Measurements from ENCODE around the gene C6orf89.

C6orf89 gene

DNA sequence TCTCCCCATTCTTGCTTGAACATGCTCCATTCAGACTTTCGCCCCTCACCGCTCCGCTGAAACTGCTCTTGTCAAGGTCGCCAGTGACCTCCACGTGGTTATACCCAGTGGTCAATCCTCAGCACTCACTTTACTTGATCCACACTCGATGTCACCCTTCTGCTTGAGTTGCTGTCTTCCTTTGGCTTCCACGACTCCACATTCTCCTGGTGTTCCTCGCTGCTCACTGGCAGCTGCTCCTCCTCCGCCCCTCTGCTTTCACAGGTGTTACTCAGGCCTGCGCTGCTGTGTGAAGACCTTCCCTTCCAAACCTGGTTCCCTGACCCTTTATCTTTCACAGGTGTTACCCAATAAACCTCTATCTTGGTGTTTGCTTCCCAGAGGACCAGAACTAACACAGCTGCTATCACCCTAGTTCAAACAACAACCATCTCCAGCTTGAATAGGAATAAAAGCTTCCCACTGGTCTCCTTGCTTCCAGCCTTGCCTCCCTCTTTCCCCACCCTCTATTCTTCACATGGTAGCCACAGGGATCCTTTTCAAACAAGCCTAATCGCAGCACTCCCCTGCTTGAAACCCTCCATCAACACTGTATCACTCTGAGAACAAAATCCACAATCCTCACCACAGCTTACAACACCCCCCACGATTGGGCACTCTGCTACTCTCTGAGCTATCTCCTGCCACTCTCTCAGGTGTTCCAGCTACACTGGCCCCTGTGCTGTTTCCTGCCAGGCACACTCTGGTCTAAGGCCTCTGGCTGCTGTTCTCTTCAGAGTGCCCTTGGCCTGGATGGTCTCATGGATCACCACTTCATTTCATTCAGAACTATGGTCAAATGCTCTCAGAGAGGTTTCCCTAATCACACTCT lies 21.8 kb upstream of the C6orf89 start:
- peaks cover 28% of the 10 kb centered on the region for H3K4me1 Mint-ChIP-seq (ENCODE audit: low read depth)
- H3K9me3 Mint-ChIP-seq = no peaks in the 10 kb centered on the region

DNA sequence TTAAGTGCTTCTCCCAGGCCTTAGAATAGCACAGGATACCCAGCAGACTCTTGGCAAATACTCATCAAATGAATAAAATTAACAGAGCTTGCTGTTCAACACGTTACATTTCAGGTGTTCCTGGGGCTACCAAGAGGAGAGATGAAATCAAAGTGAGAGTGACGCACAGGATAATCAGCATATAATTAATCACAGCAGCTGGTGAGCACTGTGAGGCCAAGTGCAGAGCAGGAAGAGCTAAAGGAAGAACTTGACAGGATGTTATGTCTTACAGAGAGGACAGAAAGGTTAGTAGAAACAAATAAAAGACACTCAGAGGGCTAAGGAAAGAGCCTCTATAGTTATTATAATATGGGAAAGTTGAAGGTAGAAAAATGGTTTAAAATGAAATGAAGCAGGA lies 19.9 kb upstream of the C6orf89 start:
- H3K4me3 Mint-ChIP-seq = no peak overlapping the region
- H3K9me3 Mint-ChIP-seq = no peaks in the 10 kb centered on the region
- H3K27ac Mint-ChIP-seq = peak overlapping the region; percentile 12
- peaks cover 44% of the 10 kb centered on the region for H3K36me3 Mint-ChIP-seq (ENCODE audit: low read depth)
- peaks cover 37% of the 10 kb centered on the region for H3K4me1 Mint-ChIP-seq (ENCODE audit: low read depth)
- no peaks in the 10 kb centered on the region for H3K27me3 Mint-ChIP-seq (ENCODE audit: low read depth)

More for the DNA sequence above, 21.8 kb upstream of the C6orf89 start:
- peaks cover 31% of the 10 kb centered on the region for H3K36me3 Mint-ChIP-seq (ENCODE audit: low read depth)
- H3K4me3 Mint-ChIP-seq = no peak overlapping the region
- no peak overlapping the region for H3K27ac Mint-ChIP-seq
- H3K27me3 Mint-ChIP-seq (ENCODE audit: low read depth) = no peaks in the 10 kb centered on the region

DNA sequence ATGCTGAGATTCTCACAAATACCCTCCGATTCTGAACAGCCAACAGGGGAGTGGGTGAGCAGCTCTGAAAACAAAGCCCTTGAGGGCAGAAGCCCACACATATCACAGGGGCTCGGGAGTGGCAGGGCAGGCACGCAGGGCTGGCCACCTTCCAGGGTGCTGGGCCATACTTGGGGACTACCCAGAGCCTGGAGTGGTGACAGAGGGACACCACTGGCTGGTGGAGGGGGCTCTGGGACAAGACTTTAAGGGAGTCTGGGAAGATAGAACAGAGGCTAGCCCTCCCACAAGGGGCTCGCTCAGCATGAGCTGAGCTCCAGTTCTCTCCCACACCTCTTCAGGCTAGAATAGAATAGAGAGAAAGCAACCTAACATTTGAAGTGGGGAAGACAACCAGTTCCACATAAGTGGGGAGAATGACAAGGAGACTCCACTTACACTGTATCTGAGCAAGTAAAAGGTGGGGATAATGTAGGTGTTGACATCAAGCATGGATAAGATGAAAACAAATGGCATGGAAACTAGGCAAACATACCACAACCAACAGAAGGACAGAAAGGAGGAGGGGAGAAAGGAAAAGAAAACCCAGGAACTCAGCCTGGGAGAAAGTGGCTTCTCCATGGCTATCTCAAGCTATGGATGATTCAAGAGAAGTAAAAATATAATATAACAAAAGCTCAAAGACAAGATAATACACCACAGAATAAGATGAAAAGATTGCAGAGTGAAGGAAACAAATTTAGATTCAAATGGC lies 18.1 kb upstream of the C6orf89 start:
- Mint-ChIP-seq H3K4me1 (ENCODE audit: low read depth) (peaks cover 42% of the 10 kb centered on the region), H3K36me3 (ENCODE audit: low read depth) (peaks cover 49% of the 10 kb centered on the region), H3K4me3 (no peak overlapping the region), H3K9me3 (no peaks in the 10 kb centered on the region), H3K27ac (no peak overlapping the region), H3K27me3 (ENCODE audit: low read depth) (no peaks in the 10 kb centered on the region)

DNA sequence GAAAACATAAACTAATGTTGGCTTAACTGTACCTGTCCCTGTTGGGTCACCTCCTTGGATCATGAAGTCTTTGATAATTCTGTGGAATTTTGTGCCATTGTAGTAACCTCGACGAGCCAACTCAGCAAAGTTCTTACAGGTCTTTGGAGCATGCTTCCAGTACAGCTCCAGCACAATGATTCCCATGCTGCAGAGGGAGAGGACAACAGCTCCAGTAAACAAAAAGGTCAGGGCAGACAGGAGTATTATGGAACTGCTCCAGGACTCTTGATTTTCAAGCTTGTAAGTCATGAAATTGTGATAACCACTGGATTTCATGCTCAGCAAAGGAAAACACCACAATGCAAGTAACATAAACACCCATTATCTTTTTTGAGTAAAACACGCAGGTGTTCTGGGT lies 14.1 kb upstream of the C6orf89 start:
- no peak overlapping the region for H3K4me3 Mint-ChIP-seq
- no peaks in the 10 kb centered on the region for H3K27me3 Mint-ChIP-seq (ENCODE audit: low read depth)
- peaks cover 42% of the 10 kb centered on the region for H3K4me1 Mint-ChIP-seq (ENCODE audit: low read depth)
- no peaks in the 10 kb centered on the region for H3K9me3 Mint-ChIP-seq
- H3K36me3 Mint-ChIP-seq (ENCODE audit: low read depth) = peaks cover 30% of the 10 kb centered on the region
- H3K27ac Mint-ChIP-seq = no peak overlapping the region

DNA sequence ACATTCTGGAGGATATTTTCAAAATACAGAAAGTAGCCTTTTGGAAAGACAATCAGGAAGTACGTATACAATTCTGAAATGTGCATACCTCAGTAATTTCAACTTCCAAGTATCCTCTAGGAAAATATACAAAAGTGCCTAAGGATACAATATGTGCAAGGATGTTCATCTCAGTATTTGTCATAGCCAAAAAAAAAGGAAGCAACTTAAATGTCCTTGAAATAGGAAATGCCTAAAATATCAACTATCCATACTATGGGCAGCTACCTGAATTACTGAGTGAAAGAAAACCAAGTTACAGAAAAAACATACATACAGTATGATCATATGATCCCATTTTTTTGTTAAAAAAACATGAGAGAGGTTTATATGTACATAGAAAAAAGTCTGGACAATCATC lies 12.6 kb upstream of the C6orf89 start:
- no peaks in the 10 kb centered on the region for H3K27me3 Mint-ChIP-seq (ENCODE audit: low read depth)
- H3K4me3 Mint-ChIP-seq = peak overlapping the region; percentile 99
- H3K36me3 Mint-ChIP-seq (ENCODE audit: low read depth) = peaks cover 22% of the 10 kb centered on the region
- peak overlapping the region; percentile 100 for H3K27ac Mint-ChIP-seq
- H3K4me1 Mint-ChIP-seq (ENCODE audit: low read depth) = peaks cover 32% of the 10 kb centered on the region
- no peaks in the 10 kb centered on the region for H3K9me3 Mint-ChIP-seq

DNA sequence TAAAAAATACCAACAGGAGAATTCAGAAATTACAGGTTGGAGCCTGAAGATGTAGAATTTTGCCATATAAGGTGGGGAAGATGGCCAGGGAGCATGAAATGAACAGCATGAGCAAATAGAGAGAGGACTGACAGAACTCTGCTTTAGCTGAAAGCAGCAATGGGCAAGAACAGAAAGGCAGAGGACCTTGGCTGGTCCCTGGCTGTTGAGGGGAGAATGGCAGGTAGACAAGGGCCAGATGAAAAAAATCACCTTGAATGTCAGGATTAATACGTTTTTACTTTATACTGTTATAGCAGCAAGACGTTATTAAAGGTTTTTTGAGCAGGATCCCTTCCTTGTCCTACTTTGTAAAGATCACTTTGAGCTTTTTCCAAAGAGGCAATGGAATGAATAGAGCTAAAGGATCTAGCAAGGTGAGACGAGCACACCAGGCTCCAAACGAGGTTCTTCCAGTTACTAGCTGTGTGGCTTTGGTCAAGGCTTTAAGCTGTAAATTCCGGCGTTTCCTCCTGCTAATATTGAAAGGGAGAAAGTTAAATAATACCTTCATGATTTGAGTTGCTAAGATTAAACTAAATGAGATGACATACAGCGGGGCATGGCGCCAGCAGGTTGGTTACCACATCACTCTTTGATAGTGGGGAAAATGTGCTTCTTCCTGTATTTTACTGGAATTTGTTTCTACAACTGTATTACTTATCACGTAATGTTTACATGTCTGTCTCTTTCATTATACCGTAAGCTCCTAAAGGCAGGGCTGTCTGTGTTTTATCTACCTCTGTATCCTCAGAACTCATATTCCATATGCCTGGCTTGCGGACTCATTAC lies 11.9 kb upstream of the C6orf89 start:
- Mint-ChIP-seq H3K4me1 (ENCODE audit: low read depth) (peaks cover 31% of the 10 kb centered on the region), H3K9me3 (no peaks in the 10 kb centered on the region), H3K27ac (peak overlapping the region; percentile 100), H3K27me3 (ENCODE audit: low read depth) (no peaks in the 10 kb centered on the region), H3K4me3 (peak overlapping the region; percentile 99), H3K36me3 (ENCODE audit: low read depth) (peaks cover 20% of the 10 kb centered on the region)

DNA sequence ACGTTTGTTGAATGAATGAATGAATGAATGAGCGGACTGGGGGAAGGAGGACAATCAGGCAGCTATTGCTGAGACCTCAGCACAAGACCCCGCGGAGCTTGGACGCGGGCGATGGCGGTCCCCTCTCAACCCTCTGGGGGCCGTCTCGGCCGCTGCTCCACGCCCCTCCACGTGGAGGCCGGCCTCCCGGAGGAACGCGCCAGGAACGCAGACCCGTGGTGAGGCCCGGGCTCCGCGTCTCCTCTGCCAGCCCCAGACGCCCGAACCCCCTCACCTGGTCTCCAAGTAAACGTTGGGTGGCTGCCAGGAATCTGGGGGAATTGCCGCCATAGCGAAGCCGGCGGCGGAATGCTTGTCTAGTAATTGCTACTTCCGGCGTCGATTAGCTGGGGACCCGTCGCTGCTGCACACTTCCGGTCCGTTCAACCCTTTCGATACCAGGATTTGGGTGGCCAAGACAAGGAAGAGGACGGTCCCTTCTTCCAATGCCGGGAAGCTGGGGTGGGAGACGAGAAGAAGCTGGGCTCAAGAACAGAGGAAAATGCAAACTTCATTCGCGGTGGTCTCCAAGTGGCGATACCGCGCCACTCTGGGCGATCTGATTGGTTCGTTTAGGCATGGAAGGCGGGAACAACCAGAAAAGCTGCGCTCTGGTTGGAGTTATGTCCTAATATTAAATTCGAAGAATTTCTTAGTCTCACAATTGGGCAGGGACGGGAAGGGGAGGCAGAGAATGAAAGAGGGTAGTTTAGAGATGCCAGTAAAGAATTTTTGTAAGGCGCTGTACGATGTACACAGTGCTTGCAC lies 11.1 kb upstream of the C6orf89 start, which contains the start of gene PPIL1:
TSS of gene PPIL1 (minus strand) at position 361 of the 807 bp plus-strand sequence. CDS start at position 330, 31 bp downstream.
- H3K9me3 Mint-ChIP-seq = no peaks in the 10 kb centered on the region
- H3K4me3 Mint-ChIP-seq = peak within 1 kb of the TSS; percentile 99
- H3K4me1 Mint-ChIP-seq (ENCODE audit: low read depth) = peaks cover 31% of the 10 kb centered on the region
- no peaks in the 10 kb centered on the region for H3K27me3 Mint-ChIP-seq (ENCODE audit: low read depth)
- peaks cover 16% of the 10 kb centered on the region for H3K36me3 Mint-ChIP-seq (ENCODE audit: low read depth)
- peak within 1 kb of the TSS; percentile 100 for H3K27ac Mint-ChIP-seq

DNA sequence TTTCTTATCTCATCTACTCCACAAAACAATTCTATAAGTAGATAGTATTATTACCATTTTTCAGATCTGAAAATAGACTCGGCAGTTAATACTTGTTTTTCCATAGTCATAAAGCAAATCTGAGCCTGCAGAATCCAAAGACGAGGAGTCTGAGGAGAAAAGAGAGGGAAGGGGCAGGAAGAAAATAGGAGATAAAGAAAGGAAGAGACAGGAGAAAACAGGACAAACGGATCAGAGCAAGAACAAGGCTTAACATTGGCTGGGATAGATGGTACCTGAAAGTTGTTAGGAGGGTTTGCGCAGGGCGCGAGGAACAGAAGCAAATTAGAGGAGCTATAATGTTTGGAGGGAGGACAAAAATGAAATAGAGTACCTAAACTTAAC lies 10.5 kb upstream of the C6orf89 start:
- Mint-ChIP-seq H3K27me3 (ENCODE audit: low read depth) (no peaks in the 10 kb centered on the region), H3K36me3 (ENCODE audit: low read depth) (peaks cover 12% of the 10 kb centered on the region), H3K9me3 (no peaks in the 10 kb centered on the region), H3K4me3 (peak overlapping the region; percentile 99), H3K4me1 (ENCODE audit: low read depth) (peaks cover 27% of the 10 kb centered on the region), H3K27ac (peak overlapping the region; percentile 100)

DNA sequence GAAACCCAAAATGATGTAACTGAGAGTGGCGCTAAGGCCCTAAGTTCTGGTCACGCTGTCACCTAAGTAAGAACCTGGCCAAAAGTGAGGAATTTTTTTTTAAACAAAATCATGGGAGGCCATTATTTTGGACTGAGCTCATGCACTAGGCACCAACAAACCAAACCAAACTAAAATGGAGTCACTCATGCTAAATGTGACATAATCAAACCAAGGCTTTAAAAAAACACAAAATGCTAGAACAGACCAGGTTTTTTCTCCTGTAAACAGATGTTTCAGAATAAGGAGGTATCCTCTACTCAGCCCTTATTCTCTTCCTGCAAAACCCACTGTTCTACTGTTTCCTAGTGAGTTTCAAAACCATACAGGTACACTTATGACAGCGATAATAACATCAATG lies 1.1 kb upstream of the C6orf89 start:
- peaks cover 12% of the 10 kb centered on the region for H3K36me3 Mint-ChIP-seq (ENCODE audit: low read depth)
- H3K27ac Mint-ChIP-seq = no peak overlapping the region
- H3K4me3 Mint-ChIP-seq = no peak overlapping the region
- H3K9me3 Mint-ChIP-seq = no peaks in the 10 kb centered on the region
- H3K27me3 Mint-ChIP-seq (ENCODE audit: low read depth) = no peaks in the 10 kb centered on the region
- H3K4me1 Mint-ChIP-seq (ENCODE audit: low read depth) = peaks cover 25% of the 10 kb centered on the region

DNA sequence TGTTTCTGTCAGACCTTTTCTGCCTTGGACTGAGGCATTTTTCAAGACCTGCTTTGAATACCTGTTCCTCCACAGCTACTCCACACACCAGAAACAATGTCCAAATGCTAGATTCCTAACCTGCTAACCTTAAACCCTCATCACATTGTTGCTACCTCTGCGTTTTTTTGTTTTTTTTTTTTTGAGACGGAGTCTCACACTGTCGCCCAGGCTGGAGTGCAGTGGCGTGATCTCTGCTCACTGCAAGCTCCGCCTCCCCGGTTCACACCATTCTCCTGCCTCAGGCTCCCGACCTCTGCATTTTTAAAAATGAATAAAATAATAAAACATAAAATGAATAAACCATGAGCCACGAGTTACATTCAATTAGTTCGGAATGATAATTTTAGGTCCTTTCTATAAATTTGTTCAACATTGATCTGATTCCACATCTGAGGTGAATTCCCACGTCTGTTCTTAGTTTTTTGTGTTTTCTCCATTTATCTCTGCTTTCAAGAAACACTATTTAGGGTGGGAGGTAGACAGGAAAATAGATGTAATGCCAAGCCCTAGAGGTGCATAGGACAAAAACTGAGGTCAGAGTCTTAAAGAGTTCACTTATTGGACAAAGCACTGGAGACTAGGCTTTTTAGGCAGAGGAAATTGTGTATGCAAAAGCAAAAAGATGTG lies 1.3 kb downstream of the C6orf89 start:
- H3K4me3 Mint-ChIP-seq = peak overlapping the region; percentile 89

DNA sequence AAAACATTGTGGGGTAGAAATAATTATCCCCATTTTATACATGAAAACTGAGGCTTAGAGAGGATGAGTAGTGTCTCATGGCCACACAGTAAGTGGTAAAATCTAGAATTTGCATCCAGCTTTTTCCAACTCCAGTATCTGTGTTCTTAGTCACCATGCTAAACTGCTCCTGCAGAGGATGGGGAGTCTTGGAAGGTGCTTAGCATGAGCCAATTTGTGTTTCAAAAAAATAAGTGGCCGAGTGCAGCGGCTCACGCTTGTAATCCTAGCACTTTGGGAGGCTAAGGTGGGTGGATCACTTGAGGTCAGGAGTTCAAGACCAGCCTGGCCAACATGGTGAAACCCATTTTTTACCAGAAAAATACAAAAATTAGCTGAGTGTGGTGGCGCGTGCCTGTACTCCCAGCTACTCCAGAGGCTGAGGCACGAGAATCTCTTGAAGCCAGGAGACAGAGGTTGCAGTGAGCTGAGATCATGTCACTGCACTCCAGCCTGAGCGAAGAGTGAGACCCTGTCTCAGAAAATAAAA lies 2.4 kb downstream of the C6orf89 start:
- Mint-ChIP-seq H3K27me3 (ENCODE audit: low read depth) (no peaks in the 10 kb centered on the region), H3K4me1 (ENCODE audit: low read depth) (peaks cover 27% of the 10 kb centered on the region), H3K27ac (no peak overlapping the region), H3K4me3 (no peak overlapping the region), H3K36me3 (ENCODE audit: low read depth) (peaks cover 14% of the 10 kb centered on the region), H3K9me3 (no peaks in the 10 kb centered on the region)

More for the DNA sequence above, 1.3 kb downstream of the C6orf89 start:
- peaks cover 14% of the 10 kb centered on the region for H3K36me3 Mint-ChIP-seq (ENCODE audit: low read depth)
- H3K9me3 Mint-ChIP-seq = no peaks in the 10 kb centered on the region
- H3K27me3 Mint-ChIP-seq (ENCODE audit: low read depth) = no peaks in the 10 kb centered on the region
- H3K27ac Mint-ChIP-seq = peak overlapping the region; percentile 32
- H3K4me1 Mint-ChIP-seq (ENCODE audit: low read depth) = peaks cover 27% of the 10 kb centered on the region

DNA sequence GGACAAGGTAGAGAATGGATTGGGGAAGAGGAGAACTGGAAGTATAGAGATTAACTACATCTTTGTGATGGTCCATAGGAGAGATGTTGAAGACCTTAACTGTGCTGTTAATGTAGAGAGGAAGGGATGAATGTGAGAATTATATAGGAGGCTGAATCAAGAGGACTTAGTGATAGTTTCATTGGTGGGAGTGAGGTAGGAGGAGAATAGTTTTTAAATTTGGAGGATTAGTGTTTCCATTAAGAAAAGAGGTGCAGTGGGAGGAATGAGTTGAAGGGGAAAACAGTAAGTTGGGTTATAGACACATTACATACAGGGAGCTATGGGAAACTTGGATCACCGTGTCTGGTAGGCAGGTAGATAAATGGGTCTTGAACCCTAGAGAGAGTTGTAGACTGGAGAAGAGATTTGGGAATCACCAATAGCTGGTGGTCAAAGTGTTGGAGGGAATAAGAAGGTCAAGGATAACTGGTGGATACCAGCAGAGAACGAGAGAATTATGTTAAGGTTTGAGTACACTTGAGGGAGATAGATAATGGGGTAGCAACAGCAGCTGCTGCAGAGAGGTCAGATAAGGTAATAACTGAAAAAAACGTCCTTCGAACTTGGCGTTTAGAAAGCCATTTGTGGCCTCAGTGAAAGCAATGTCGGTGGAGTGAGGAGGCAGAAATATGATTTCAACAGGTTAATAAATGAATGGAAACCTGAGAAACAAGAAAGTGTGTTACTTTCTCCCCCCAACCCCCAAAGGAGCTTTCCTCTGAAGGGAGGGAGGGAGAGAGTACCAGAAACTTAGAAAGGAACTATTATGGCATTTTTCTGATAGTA lies 3.1 kb downstream of the C6orf89 start:
- Mint-ChIP-seq H3K36me3 (ENCODE audit: low read depth) (peaks cover 14% of the 10 kb centered on the region), H3K27ac (no peak overlapping the region), H3K4me1 (ENCODE audit: low read depth) (peaks cover 27% of the 10 kb centered on the region), H3K4me3 (no peak overlapping the region), H3K27me3 (ENCODE audit: low read depth) (no peaks in the 10 kb centered on the region), H3K9me3 (no peaks in the 10 kb centered on the region)
